ENCODE data around the gene TSPAN11. TPM values are rescaled to one million over a fixed set of nuclear protein-coding genes. Genes with fewer than 3 reads are reported as not detected.

TSPAN11 gene
- total RNA-seq, 1 donor from 2014 or later, result 17.5 TPM

GRCh38 chr12:31035967-31036665 is 109.6 kb downstream of the TSPAN11 start:
- Mint-ChIP-seq H3K27me3 (peaks cover 32% of the 10 kb centered on the region), H3K4me3 (ENCODE audit: low read depth) (no peak overlapping the region), H3K9me3 (ENCODE audit: low read depth) (no peaks in the 10 kb centered on the region), H3K4me1 (ENCODE audit: low read depth) (no peaks in the 10 kb centered on the region), H3K27ac (no peak overlapping the region), H3K36me3 (ENCODE audit: insufficient read depth) (no peaks in the 10 kb centered on the region)
- TF ChIP-seq CTCF (IDR thresholded peaks at IDR 0.05; ENCODE audit: unreplicated experiment), result no peak
- DNase-seq (ENCODE audit: low spot score, unreplicated experiment), result peak; percentile 6

- Mint-ChIP-seq H3K9me3 (ENCODE audit: low read depth) (no peaks in the 10 kb centered on the region), H3K36me3 (ENCODE audit: insufficient read depth) (no peaks in the 10 kb centered on the region), H3K4me3 (ENCODE audit: low read depth) (no peak overlapping the region), H3K4me1 (ENCODE audit: low read depth) (no peaks in the 10 kb centered on the region), H3K27ac (no peak overlapping the region), H3K27me3 (peaks cover 30% of the 10 kb centered on the region)
- DNase-seq (ENCODE audit: low spot score, unreplicated experiment), result peak; percentile 7
- no peak for TF ChIP-seq CTCF (IDR thresholded peaks at IDR 0.05; ENCODE audit: unreplicated experiment)
Measured at GRCh38 chr12:31037028-31037427, 110.5 kb downstream of the TSPAN11 start.

GRCh38 chr12:31037931-31038330 is 111.4 kb downstream of the TSPAN11 start:
- no peaks in the 10 kb centered on the region for H3K9me3 Mint-ChIP-seq (ENCODE audit: low read depth)
- peak; percentile 4 for DNase-seq (ENCODE audit: low spot score, unreplicated experiment)
- H3K4me3 Mint-ChIP-seq (ENCODE audit: low read depth), result no peak overlapping the region
- no peaks in the 10 kb centered on the region for H3K4me1 Mint-ChIP-seq (ENCODE audit: low read depth)
- peaks cover 24% of the 10 kb centered on the region for H3K27me3 Mint-ChIP-seq
- no peak overlapping the region for H3K27ac Mint-ChIP-seq
- TF ChIP-seq CTCF (IDR thresholded peaks at IDR 0.05; ENCODE audit: unreplicated experiment), result no peak
- H3K36me3 Mint-ChIP-seq (ENCODE audit: insufficient read depth), result no peaks in the 10 kb centered on the region

GRCh38 chr12:31041033-31041564 is 114.6 kb downstream of the TSPAN11 start:
- no peaks in the 10 kb centered on the region for H3K4me1 Mint-ChIP-seq (ENCODE audit: low read depth)
- TF ChIP-seq CTCF (IDR thresholded peaks at IDR 0.05; ENCODE audit: unreplicated experiment), result no peak
- H3K36me3 Mint-ChIP-seq (ENCODE audit: insufficient read depth), result no peaks in the 10 kb centered on the region
- no peak for DNase-seq (ENCODE audit: low spot score, unreplicated experiment)
- H3K9me3 Mint-ChIP-seq (ENCODE audit: low read depth), result no peaks in the 10 kb centered on the region
- H3K4me3 Mint-ChIP-seq (ENCODE audit: low read depth), result no peak overlapping the region
- H3K27me3 Mint-ChIP-seq, result peaks cover 9% of the 10 kb centered on the region
- H3K27ac Mint-ChIP-seq, result no peak overlapping the region

Other genes starting within 250 kb of the TSPAN11 start
- gene IPO8, start 230.9 kb upstream of the TSPAN11 start, total RNA-seq, result 90.3 and 93.3 TPM in 2 replicates
- 82.2 and 91.5 TPM in 2 replicates for gene CAPRIN2, start 171.8 kb upstream of the TSPAN11 start, total RNA-seq
- gene DDX11, start 147.1 kb downstream of the TSPAN11 start, total RNA-seq, result 238 and 247 TPM in 2 replicates

Data from progenitor cell of endocrine pancreas (in vitro differentiated cells).